Fibroblast of peridontal ligament (primary cell): ENCODE measurements around the gene ADRA2B.

Experiments used
- DNase-seq: peaks from one replicate; pipeline ENCODE4 v3.0.0-alpha.2; 2010; ENCODE audit errors: extremely low read depth

The ADRA2B gene

GRCh38 chr2:96105152-96105915 lies 11.0 kb downstream of the ADRA2B start:
- DNase-seq: no peak

DNA sequence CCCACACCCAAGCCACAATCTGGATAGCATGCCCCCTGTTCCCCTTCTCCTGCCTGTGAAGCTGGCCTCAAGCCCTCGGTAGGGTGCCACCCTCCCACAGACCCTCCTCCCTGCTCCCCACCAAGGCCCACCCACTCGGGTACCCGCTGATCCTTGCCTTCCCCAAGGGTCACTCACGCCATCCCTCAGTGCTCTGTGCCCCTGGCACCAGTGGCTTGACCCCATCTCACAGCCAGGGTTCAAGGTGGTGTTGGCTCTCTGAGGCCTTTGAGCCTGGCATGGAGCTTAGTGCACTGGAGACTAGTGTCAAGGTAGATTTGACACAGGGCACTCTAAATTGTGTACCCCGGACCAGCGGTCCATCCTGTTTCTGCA lies 11.9 kb downstream of the ADRA2B start:
- DNase-seq: no peak

DNA sequence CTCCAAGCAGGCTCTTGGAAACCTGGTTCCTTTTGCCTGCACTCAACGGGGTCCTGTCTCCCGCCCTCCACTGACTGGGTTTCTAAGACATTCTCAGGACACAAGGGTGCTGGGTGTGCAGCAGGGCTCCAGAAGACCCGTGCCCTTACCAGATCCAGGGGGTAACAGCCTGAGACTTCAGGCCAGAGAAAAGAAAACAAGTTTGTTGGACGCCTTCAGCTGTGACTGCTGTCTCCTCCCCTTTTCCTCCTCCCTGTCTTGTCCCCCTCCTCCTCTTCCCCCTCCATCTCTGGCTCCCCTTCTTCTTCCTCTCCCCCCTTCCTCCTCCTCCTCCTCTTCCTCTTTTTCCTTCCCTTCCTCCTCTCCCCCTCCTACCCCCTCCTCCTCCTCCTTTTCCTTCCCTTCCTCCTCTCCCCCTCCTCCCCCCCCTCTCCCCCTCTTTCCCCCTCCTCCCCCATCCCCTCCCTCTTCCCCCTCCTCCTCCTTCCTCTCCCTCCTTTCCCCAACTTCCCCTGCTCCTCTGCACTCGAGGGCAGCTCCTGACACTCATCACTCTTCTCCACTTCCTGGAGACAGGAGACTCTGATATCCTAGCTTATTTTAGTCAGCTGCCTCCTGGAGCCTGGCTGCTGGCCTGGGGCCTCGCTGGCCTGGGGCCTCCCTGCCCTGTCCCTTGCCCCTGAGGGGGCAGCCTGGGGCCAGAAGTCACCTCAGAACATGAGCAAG lies 12.4 kb downstream of the ADRA2B start:
- no peak for DNase-seq

DNA sequence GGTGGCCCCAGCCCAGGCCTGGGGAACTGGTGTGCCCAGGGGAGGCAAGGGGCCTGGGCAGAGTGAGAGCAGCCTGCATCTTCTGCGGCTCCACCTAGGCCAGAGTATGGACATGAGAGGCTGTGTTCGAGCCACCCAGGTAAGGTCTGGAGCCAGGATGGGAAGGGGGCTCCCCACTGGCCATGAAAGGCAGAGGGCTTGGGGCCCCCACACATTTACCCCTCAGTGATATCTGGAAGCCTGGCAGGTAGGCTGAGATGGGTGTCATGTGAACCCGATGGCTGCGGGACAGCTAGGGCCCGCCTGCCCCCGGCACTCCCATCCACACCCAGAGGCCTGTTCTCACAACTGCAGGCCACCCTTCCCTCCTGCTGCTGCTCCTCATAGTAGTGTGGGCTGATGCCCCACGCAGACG lies 13.2 kb downstream of the ADRA2B start:
- no peak for DNase-seq

GRCh38 chr2:96102596-96103186 lies 13.7 kb downstream of the ADRA2B start:
- no peak for DNase-seq

GRCh38 chr2:96100893-96101304 lies 15.5 kb downstream of the ADRA2B start:
- no peak for DNase-seq

DNA sequence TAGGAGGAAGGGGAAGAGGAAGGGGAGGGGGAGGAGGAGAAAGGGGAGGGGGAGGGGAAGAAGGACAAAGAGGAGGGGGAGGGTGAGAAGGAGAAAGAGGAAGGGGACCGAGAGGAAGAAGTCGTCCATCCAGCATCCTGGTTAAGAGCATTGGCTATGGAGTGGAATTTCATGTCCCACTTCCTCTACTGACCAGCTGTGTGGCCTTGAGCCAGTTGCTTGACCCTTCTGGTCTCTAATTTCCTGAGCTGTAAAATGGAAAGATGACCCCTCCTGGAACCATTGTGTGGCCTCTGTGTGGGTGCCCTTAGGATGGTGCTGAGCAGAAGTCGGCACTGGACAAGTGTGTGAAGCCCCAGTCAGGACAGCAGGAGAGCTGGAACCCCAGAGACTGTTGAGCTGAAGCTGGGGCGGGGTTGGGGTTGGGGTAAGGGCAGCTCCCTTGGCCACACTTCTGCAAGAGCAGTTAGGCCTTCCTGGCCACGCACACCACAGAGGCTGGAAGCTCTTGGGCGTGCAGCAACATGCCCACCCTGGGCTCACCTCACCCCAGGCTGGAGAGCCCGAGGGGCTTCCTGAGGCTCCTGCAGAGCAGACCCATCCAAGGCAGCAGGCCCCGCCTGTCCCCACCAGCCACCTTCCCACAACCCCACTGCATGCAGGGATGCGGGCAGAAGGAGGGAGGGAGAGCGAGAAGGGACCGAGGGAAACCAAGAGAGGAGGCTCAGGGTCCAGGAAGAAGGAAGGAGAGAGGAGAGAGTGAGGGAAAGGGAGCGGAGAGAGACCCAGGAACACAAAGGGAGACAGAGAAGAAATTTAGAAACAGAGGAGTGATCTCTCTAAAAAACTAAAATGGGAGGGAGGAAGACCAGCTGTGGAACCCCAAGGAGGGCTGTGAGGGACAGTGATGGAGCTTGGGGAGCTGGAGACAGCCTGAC lies 16.2 kb downstream of the ADRA2B start:
- no peak for DNase-seq

DNA sequence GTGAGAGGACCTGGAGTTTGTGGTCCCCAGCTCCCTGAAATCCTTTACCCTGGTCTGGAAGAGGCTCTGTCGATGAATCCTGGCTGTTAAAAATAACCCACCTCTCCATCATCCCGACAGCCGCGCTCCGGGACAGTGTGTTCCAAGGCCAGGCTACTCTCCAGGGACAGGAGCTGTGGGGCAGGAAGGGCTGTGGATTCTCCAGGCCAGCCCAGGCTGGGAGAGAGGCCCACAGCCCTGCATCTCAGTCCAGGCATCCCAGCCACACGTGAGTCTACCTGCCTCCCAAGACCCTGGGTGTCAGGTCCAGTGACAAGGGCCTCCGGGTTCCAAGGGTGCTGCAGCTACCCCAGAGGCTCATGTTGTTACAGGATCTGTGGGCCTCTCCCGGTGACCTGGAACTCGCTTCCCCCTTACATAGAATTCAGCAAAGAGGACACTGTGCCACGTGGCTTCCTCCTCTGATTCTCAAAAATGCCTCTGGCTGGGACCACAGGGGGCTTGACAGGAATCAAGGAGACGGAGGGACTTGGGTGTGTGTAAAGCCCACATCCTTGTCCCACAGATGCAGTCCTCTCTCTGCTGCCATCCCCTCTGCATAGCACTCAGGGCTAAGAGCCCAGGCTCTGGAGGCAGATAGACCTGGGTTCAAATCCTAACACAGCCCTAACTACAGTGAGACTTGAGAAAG lies 17.3 kb downstream of the ADRA2B start:
- no peak for DNase-seq

GRCh38 chr2:96097951-96098823 lies 18.2 kb downstream of the ADRA2B start:
- DNase-seq: no peak

GRCh38 chr2:96097441-96097840 lies 18.9 kb downstream of the ADRA2B start:
- no peak for DNase-seq

DNA sequence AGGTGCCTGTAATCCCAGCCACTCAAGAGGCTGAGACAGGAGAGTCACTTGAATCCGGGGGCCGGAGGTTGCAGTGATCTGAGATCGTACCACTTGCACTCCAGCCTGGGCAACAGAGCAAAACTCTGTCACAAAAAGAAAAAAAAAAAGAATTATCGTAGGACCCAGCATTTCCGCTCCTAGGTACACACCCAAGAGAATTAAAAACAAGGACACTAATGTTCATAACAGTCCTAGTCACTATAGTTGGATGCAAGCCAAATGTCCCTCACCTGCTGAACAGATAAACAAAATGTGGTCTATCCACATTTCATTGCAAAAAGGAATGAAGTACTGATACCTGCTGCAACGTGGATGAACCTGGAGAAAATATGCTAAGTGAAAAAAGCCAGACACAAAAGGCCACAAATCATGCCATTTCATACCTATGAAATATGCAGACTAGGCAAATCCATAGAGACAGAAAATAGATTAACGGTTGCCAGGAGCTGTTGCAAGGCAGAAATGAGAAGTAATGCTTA lies 21.2 kb downstream of the ADRA2B start:
- DNase-seq: no peak

DNA sequence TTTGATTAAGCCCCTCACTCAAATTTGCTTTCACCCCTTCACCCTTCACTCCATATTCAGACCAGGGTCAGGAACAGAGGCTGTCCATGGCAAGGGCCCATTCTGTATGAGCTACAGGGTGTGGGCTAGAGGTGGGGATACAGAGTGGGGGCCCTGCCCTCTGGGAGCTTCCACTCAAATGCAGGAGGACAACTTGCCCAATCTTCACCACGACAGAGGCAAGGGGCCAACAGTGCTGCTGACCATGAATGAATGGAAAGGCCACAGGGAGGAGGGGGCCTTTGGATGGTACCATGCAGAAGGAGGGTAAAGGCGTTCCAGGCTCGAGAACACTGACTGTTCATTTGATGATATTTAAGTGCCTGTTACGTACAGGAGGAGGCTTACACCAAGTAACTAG lies 22.8 kb downstream of the ADRA2B start:
- DNase-seq: no peak

GRCh38 chr2:96092951-96093350 lies 23.4 kb downstream of the ADRA2B start:
- no peak for DNase-seq

DNA sequence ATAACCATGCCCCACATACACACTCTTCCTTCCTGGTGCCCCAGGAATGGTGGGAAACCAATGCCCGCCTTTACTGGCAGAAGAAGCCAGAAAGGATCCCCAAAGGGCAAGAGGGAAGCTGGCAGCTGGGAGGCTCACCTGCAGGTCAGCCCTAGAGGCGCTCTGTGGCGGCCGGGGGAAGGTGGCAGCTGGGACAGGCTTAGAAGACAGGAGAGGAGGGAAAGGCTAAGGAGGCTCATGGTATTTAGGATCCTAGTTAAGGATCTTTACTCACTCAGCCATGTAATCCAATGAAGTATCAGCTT lies 23.8 kb downstream of the ADRA2B start:
- no peak for DNase-seq

GRCh38 chr2:96091711-96092572 lies 24.4 kb downstream of the ADRA2B start:
- no peak for DNase-seq

DNA sequence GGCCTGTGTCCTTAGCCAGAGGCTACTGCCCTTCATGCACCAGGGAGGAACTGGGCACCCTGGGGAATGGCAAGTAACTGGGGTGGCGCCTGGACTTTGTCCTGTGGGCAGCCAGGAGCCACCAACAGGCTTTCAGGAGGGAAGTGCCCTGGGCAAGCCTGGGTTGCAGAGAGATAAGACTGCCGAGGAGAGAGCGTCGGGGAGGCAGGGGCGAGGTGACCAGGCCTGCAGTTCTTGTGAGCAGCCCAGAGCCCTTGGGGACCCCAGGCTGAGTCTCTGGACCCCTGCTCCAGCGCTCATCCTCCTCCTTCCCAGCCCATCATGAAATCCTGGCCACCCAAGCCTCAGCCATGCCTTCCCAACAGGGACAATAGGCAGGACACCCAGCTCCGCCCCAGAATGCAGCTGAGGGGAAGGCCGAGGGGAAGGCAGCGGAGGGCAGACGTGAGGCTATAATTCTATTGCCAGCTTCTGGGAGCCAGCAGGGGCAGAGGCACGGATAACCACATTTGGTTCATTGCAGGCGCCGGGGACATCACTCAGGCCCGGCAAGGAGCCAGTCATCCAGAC lies 25.1 kb downstream of the ADRA2B start:
- no peak for DNase-seq

DNA sequence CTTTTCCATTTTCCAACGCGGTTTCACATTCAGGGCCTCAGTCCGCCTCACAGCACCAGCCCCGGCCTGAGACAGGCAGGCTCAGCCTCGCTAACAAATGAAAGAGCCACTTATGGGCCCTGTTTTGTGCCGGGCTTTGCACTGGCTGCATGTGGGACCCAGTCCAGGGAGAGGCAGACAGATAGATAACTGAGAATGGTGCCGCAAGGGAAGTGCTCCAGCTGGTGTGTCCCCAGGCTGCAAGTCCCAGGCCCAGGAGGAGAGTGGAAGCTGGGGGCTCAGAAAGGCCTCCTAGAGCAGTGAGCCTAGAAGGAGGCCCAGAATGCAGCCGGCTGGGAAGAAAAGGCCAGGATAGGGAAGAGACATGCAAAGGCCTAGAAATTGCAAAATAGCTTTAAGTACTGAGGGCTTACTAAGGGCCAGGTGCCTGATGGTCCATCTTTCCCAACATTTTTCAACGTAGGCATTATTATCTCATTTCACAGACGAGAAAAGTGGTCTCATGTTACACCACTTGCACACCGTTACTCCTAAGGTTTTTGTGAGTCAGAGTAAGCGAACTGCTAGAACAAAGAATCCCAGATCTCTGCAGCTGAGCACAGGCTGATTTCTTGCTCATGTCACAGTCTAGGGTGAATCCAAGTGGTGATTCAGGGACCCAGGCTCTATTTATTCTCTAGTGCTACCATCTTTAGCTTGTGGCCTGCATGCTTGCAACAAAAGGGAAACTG lies 26.0 kb downstream of the ADRA2B start:
- DNase-seq: no peak
